Measurements from ENCODE around the gene FAF2. TPM values are rescaled to one million over a fixed set of nuclear protein-coding genes. Genes with fewer than 3 reads are reported as not detected.

The FAF2 gene
- total and polyA plus RNA-seq, 4 donors, result 12.7 to 28.3 (median 16.5) TPM

- H3K9me3 ChIP-seq (ENCODE audit: control insufficient read depth in 4 of 4, low read length in 3 of 4), result no peaks in the 10 kb centered on the region
- H3K4me1 ChIP-seq (ENCODE audit: control insufficient read depth in 4 of 4, insufficient read depth in 4 of 4, low read length in 3 of 4), result peaks cover 0 to 33% (median 17%) of the 10 kb centered on the region in 4 donors
- no peak overlapping the region for H3K27ac ChIP-seq (ENCODE audit: low read depth in 1 of 2, low read length in 2 of 2)
- WGBS, result 94% methylated on average over 6 of the region's 6 CpGs
- no peak for DNase-seq (ENCODE audit: low spot score)
- no peaks in the 10 kb centered on the region for H3K27me3 ChIP-seq (ENCODE audit: control insufficient read depth in 4 of 4, insufficient read depth in 4 of 4, low read length in 3 of 4)
- no peak overlapping the region for H3K4me3 ChIP-seq (ENCODE audit: low read depth in 1 of 3, low read length in 3 of 3)
- no peaks in the 10 kb centered on the region for H3K36me3 ChIP-seq (ENCODE audit: control insufficient read depth in 4 of 4, insufficient read depth in 3 of 4, low read depth in 1 of 4, low read length in 3 of 4)
- TF ChIP-seq, protein P1, sequence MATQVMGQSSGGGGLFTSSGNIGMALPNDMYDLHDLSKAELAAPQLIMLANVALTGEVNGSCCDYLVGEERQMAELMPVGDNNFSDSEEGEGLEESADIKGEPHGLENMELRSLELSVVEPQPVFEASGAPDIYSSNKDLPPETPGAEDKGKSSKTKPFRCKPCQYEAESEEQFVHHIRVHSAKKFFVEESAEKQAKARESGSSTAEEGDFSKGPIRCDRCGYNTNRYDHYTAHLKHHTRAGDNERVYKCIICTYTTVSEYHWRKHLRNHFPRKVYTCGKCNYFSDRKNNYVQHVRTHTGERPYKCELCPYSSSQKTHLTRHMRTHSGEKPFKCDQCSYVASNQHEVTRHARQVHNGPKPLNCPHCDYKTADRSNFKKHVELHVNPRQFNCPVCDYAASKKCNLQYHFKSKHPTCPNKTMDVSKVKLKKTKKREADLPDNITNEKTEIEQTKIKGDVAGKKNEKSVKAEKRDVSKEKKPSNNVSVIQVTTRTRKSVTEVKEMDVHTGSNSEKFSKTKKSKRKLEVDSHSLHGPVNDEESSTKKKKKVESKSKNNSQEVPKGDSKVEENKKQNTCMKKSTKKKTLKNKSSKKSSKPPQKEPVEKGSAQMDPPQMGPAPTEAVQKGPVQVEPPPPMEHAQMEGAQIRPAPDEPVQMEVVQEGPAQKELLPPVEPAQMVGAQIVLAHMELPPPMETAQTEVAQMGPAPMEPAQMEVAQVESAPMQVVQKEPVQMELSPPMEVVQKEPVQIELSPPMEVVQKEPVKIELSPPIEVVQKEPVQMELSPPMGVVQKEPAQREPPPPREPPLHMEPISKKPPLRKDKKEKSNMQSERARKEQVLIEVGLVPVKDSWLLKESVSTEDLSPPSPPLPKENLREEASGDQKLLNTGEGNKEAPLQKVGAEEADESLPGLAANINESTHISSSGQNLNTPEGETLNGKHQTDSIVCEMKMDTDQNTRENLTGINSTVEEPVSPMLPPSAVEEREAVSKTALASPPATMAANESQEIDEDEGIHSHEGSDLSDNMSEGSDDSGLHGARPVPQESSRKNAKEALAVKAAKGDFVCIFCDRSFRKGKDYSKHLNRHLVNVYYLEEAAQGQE (IDR thresholded peaks at IDR 0.05), result no peak
- TF ChIP-seq RAD21 (IDR thresholded peaks at IDR 0.05) (no peak), JUND (IDR thresholded peaks at IDR 0.05) (no peak), FOXA1 (IDR thresholded peaks at IDR 0.05) (no peak), EGR1 (IDR thresholded peaks at IDR 0.05; ENCODE audit: low read depth in 2 of 2) (no peak), YY1 (IDR thresholded peaks at IDR 0.05) (no peak), RXRA (IDR thresholded peaks at IDR 0.05) (no peak), FOXA2 (IDR thresholded peaks at IDR 0.05) (no peak), CTCF (IDR thresholded peaks at IDR 0.05; ENCODE audit: low read depth, low read length, missing input control) (no peak), HNF4G (IDR thresholded peaks at IDR 0.05) (no peak), NR2F2 (IDR thresholded peaks at IDR 0.05) (no peak), ZBTB33 (IDR thresholded peaks at IDR 0.05) (no peak), GABPA (IDR thresholded peaks at IDR 0.05 in 1 of 2, conservative IDR thresholded peaks at IDR 0.05 in 1 of 2) (no peak), SP1 (IDR thresholded peaks at IDR 0.05) (no peak), TAF1 (conservative IDR thresholded peaks at IDR 0.05) (no peak), HNF4A (conservative IDR thresholded peaks at IDR 0.05) (no peak)
- TF ChIP-seq, protein P2, sequence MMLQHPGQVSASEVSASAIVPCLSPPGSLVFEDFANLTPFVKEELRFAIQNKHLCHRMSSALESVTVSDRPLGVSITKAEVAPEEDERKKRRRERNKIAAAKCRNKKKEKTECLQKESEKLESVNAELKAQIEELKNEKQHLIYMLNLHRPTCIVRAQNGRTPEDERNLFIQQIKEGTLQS (IDR thresholded peaks at IDR 0.05), result no peak
- TF ChIP-seq, protein P3, sequence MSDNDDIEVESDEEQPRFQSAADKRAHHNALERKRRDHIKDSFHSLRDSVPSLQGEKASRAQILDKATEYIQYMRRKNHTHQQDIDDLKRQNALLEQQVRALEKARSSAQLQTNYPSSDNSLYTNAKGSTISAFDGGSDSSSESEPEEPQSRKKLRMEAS (IDR thresholded peaks at IDR 0.05), result no peak
- no peak overlapping the region for H3K9ac ChIP-seq (ENCODE audit: low read depth in 1 of 2, low read length in 2 of 2)
These were observed 97.2 kb downstream of the FAF2 start for GRCh38 chr5:176545388-176545736.

Measured in liver (tissue), 9 donors.